Tongue (tissue), 2 donors: ENCODE data around the gene TAS2R16. TPM values are rescaled to one million over a fixed set of nuclear protein-coding genes. Genes with fewer than 3 reads are reported as not detected.

Experiments used
- DNase-seq: peaks from one replicate; pipeline ENCODE4 v3.0.0-alpha.2; 2015
- total RNA-seq: library from RNA; depleted of rRNA; stranded (reverse); fragments of >200 nt; gene quantifications from one replicate; pipeline ENCODE4 v1.2.3, GENCODE V29; 2014

Gene TAS2R16, protein sequence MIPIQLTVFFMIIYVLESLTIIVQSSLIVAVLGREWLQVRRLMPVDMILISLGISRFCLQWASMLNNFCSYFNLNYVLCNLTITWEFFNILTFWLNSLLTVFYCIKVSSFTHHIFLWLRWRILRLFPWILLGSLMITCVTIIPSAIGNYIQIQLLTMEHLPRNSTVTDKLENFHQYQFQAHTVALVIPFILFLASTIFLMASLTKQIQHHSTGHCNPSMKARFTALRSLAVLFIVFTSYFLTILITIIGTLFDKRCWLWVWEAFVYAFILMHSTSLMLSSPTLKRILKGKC
- total RNA-seq, result not detected

DNA sequence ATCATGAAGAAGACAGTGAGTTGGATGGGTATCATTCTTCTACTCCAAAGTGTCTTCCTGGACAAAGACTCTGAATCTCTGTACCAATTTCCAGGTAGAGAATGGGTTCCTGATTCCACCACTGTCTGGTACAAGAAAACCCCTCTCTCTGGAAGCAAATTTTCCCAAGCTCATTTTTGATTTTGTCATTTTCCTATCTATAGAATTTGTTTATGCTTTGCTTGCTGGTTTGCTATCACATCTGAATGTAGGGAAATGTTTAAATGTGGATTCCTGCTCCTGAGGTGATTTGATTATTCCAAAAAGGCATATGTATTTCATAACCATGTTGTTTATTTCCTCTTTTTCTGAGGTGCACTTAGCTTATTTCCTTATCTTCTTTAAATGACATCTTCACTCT lies at the start of gene TAS2R16:
Gene TAS2R16, minus strand, starts transcription at position 101 of the 400 bp plus-strand sequence. Its CDS starts 66 bp downstream, at position 35.
- DNase-seq, result no peak

DNA sequence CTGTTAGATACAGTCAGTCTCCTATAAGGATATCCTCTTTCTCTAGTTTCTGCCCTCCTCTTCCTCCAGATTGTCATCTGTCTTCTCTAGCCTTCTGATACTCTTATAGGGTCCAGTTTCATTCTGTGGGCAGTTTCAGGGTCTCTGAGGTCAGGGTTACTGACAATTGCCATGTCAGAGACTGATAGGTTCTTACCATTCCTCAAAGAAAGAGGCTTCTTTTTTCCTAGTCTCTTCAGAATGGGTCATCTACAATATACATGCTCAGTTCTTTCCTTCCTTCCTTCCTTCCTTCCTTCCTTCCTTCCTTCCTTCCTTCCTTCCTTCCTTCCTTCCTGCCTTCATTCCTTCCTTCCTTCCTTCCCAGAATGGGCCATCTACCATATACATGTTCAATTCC lies 48.1 kb upstream of the TAS2R16 start:
- no peak for DNase-seq

DNA sequence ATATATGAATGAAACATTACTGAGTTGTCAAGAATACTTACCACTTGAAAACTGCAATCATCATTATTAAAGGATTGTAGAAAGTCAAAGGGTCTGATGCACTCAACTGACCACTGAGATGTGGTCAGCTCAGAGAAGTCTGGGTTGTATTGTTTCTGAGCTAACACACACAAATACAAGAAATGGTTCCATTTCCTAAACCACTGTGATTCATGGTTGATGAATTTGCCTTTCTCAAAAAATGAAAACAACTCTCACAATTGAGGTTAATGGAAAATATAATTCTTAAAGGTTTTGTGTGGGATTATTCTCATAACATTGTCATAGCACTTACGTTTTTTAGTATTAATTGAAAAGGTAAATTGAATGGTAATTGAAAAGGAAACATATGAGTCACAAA lies 45.6 kb upstream of the TAS2R16 start:
- no peak for DNase-seq

DNA sequence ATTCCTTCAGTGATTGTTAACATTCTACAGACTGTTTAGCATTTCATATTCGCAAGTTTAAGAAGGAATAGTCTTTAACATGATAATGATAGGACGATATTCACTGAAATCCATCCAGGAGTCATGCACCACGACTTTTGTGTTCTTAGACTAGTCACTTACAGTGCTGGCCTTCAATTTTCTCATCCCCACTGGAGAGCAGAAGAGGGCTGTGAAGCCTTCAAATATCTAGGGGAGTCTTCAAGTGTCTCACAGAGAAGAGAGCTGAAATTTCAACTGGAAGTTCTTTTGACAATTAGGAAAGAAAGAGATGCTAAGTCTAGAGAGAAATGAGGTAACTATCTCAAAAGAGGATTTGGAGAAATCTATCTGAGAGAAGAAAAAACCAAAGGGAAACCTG lies 43.8 kb upstream of the TAS2R16 start:
- no peak for DNase-seq

DNA sequence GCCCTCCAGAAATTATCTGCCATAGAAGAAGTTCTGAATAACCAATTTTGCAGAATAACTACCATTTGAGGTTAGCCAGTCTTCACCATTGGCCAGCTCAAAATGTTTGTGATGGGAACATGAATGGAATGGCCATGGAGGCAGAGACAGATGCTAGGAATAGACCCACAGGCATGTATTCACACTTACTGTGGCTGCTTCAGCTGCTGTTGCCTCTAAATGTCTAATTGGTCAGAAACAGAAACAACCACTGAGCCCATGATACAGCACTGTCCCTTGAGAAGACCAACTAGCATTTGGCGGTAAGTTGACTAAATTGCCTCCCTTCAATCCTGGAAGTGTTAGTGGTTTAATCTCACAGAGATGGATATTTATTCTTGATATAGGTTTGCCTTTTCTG lies 38.6 kb upstream of the TAS2R16 start:
- no peak for DNase-seq

DNA sequence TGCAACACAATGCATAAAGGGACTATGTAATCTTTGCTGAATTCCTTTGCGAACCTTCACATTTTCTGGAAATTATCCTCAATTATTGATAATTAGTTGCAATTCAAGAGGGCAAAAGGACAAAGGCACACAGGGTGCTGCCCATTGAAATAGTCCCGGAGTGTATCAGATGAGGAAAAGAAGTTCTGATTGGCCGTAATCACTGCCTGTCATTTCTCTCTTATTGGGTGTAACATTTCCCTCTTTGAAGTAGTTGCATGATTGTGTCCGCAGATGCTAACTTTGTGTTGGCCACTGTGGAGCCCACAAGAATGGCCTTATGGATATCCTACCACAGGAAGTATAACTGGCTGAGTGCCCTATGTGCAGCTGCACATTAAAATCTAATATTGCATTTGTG lies 35.1 kb upstream of the TAS2R16 start:
- DNase-seq, result no peak

DNA sequence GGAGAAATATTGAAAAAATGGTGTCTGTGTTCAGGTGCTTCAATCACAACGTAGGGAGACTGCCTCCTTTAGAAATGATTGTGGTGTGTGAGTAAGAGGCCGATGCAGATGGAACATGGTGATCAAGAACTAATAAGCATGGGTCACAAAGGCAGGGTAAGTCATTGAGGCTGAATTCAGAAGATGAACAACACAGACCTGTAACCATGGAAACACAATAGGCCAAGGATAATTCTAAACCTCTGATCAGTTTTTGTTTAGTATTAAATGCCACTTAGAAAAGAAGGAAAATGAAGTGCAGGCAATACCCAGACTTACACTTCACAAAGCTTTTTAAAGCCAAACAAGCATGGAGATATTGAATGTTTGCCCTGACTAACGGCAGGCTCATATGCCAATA lies 32.8 kb upstream of the TAS2R16 start:
- no peak for DNase-seq

DNA sequence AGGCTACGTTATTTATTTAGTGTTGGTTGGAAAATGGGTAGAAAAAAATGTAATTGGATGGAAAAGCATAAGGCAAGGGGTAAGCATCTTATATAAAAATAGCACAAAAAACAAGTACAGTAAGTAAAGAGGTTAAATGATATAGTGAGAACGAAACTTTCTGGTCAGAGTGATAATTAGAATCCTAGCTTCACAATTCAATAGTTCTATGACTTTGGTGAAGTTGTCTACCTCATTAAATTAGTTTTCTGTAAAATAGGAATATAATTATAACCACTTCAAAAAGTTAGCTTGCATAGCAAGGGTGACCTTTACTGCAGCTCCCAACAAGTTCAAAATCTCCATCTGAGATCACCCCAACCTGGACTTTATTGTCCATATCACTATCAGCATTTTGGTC lies 30.8 kb upstream of the TAS2R16 start:
- no peak for DNase-seq

DNA sequence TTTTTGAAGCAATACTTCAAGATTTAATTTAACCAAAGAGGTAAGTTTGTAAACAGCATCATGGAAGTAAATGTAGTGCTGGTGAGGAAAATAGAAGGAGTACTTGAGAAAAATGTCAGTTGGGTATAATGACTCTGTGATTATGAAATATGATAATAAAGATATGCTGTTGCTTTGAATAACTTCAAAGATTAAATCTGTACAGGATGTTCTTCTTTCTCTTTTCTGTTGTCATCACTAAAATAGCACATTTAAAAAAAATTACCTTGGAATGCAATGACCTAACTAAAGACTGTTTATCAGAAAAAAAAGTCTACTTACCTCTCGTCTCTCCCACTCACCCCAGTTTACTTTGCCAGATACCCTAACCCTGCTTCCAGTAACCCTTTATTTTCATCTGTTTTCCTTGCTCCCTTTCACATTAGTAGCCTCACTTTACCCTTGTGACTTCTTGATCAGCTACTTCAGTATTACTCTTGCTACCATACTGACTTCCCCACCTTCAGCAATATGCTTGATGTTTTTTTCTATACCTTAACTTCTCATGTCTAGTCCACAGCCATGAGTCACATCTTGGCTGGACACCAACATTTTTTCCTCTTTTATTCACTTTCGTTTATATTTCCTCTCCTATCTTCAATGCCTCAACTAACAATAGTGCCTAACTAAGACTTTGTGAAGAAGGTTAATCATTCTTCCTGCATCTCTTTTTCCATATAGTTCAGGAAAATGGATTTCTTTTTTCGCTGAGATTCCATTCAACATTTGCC lies 29.7 kb upstream of the TAS2R16 start:
- DNase-seq, result no peak

DNA sequence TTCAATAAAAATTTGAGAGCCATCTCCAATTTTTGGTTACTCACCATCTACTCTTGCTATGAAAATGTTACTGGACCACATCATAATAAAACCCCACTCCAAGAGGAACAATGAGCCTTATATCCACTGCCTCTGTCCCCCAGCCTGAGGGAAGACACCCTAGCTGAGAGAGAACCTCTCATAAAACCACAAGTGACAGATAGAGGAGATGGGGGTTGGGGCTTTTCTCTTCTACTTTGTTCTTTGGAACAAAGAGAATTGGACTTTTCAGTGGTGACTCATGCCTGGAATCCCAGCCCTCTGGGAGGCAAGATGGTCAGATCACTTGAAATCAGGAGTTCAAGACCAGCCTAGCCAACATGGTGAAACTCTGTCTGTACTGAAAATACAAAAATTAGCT lies 27.6 kb upstream of the TAS2R16 start:
- no peak for DNase-seq

DNA sequence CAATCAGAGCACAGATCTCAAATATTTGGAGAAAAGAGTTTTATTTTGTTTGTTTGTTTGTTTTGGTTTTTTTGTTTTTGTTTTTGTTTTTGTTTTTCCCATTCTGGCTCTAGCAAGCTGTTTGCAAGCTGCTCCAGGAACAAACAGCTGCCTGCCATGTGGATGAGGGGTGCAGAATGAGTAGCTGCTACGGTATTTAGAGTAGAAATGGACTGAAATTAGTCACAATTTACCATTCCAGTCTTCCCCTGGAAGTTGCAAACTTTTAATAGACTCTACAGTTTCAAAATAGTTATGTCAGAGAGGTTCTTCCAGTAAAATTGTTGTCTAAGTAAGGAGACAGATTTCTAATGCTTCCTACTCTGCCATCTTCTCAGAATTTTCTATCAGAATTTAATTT lies 27.1 kb upstream of the TAS2R16 start:
- DNase-seq, result no peak

DNA sequence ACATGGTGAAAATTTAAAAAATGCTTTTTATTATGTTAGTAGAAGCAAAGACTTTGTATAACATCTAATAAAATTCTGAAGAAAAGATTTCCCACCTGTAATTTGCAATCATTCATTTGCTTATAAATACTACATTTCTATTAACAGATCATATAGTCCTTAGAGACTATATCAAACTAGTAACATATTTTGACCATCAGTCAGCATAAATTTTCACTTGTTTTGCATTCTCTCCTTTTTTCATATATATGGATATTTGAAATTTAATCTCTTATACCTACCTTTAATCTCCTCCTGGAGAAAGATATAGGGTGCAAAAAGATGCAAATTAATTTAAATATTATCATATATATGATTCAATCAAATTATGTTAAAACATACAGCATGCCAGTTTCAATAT lies 16.9 kb upstream of the TAS2R16 start:
- DNase-seq, result no peak

DNA sequence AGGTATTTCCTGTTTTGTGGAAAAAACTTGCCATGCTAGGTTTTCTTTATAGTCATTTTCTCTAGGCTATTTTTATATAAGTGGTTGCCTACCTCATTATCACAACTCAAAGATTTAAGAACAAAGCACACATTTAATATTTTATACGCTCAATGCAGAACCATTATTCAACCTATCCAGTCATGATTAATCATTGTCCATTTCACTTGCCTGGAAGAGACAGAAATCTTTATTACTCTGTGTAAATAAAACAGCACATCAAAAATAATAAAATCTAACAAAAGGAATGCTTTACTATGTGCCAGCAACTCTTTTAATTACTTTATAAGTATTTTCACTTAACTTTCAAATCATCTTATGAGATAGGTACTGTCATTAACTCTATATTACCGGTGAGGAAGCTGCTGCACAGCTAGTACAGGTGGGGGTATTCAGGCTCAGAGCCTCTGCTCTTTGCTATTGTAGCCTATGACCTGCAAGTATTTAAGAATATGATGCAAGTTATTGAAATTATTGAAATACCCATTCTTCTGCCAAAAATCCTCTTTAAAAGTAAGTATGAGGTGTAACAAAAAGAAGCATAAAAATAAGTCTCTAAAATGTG lies 16.4 kb upstream of the TAS2R16 start:
- DNase-seq, result no peak

DNA sequence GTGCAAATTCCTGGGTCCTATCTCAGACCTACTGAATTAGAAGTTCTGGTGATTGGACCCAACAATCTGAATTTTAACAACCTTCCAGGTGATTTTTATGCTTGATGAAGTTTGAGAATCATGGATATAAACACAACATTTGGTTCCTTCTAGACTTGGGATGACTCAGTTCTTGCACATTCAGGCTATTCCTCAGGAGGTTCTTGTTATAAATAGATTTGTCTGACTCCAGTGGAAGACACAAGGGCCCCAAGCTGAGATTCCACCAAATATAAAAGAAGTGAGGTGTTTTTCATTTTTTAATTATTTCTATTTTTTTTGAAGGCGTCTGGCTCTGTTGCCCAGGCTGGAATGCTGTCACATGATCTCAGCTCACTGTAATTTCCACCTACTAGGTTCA lies 9.4 kb upstream of the TAS2R16 start:
- no peak for DNase-seq

DNA sequence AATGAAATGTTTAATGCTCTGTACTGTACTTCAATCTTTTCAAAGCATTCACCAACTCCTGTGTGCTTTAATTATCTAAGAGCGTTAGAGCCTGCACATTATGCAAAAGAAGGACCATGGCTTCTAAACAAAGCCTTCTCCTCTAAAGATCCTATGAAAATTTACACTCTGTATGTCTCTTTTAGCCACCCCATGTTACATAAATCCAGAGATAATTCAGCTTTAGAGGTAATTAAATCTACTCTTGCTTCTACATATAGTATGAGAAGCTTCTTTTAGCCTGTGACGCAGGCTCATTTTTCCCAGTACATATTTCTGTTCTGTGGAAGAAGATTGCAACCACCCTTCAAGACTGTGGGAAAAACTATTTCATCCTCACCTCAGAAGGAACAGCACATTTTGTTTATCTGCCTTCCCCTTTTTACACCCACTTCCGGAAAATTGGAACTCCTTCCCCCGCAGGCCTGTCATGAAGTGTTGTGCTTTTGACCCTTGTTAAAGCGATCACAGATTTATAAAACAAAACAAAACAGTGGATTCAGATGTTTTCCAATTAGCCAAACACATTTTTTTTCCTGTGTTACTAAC lies 8.1 kb upstream of the TAS2R16 start:
- DNase-seq, result no peak

DNA sequence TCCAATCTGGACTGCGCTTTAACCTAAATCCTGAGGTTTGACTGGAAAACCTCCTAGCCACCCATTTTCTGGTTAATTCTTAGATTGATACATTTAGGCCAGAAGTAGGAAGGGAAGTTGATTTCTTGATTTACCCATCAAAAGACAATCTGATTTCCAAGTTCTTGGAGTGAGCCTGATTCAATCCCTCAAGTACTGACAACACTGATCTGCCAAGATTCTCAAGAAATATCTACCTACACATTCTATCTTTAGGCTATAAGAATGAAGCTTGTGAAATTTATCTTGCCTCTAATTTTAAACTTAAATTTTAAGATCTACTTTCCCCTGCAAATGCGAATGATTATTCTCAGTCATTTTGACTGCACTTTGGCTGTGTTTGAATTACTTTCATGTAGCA lies 5.9 kb downstream of the TAS2R16 start:
- no peak for DNase-seq

DNA sequence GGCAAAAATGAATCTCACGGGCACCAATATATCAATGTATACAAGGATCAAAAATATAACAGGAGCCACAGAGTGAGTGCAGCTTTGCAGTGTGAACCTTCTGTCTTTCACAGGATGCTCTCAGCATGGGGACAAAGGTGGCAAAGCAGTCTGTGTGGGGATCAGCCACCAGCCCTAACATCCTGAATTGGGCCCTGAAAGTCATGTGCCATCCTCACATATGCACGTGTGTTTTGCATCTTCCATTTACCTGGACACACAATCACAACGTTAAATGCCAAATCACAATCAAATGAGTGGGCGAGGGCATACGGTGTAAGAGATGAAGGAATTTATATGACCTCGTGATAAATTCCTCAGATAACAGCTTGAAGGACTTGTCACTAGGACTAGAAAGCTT lies 6.5 kb downstream of the TAS2R16 start:
- DNase-seq, result no peak

DNA sequence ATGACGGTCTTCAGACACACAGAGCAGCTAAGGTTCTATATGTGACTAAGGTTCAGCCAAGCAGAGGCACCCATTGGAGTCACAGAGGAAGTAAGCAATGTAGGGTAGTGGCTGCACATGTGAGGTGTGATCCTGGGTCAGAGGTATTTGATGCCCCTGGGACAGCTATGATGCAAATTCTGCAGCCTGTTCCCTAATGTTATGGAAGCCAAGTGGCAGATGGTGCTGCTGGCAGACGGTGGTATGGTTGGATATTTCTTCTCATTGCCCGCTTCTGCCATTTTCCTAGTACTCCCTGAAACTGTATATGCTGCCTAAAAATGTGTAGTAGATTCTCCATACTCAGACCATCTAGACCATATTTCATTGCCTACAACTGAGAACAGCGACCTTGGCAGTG lies 7.2 kb downstream of the TAS2R16 start:
- no peak for DNase-seq

DNA sequence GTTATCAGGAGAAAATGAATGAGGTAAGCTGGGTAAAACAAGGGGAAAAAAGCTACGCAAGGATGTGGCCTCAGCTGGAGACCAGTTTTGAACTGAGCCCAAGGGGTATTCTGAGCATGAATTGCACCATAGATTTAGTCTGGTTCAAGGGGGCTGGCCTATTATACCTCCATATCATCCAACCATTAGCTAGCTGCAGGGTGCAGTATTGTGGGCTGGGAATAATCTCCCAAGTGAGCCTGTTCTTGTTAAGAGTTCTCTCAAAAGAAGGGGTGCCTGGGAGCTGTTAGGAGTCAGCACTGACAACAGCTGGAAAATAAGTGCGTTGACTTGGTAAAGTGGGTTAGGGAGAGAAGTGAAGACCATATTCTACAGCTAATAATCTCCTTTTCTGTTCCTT lies 8.0 kb downstream of the TAS2R16 start:
- DNase-seq, result no peak

DNA sequence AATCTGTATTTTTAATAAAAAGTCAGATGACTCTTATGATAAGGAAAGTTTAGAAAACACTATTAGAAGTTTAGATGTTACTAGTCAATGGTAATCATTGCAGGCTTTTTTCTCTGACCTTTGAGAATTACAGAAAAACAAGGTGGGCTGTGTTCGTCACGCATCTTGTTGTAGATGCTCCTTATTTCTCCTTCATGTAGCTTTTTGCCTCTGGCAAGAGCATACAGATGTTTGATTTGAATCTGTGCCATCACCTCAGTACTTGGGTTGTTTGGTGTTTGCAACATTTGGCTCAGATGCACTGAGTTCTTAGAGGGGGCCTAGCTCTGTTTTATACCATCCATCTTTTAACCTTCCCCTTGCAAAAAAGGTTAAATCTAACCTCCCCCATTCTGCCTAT lies 11.5 kb downstream of the TAS2R16 start:
- DNase-seq, result no peak

DNA sequence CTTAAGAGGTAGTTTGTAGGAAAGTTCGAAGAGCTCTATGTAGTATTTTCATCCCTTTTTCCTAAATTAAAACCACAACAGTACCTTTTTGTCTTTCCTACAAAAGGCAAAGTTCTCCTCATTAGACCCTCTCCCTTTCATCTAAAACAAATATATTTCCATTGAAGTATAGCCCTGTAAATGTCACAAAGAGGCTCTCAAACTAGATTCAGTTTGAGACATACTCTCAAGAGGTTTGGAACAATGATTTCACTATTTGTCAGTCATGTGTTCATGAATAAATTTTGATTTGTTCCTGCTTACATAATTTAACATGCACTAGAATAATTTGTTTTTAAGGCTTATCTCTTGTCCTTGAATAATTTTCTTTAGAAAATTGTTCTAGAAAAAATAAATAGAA lies 12.2 kb downstream of the TAS2R16 start:
- no peak for DNase-seq

DNA sequence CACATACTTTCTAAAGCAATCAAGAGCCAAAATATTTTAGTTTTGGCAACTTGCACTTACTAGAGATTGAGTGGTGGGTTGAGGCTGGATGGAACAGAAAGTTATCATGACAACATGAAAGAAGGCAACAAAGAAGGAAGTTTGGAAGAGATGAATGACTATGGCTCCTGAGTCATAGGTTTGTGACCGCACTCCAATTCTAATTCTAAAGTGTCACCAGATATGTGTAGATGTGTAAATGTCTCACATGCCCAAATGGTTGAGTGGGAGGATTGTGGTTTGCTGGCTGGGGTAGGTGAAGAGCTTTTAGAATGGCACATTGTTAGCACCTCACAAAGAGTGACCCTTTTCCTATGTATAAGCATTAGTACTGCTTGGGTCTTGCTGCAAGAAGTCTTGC lies 20.2 kb downstream of the TAS2R16 start:
- no peak for DNase-seq

DNA sequence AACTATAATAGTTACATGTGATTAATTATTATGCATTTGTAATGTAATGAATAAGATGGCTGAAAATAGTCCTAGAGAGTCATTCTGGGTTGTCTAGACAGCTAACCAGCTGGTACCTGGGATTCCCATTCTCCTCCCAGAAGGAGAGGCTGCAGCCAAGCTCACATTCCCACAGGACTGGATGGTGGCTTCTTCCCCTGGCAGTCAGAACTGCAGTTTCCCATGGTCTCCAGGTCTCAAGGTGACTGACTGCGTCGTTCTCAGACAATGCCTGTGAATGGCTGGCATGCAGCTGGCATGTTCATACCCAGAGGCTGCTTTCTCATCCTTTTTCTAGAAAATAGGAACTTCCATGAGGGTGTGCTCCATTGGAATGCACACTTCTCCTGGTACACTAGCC lies 21.3 kb downstream of the TAS2R16 start:
- no peak for DNase-seq
